ENCODE measurements around the gene SLC25A25.
"Not testable (repeated sequence)": the region's sequence is repeated elsewhere in the genome, so short reads cannot be mapped to it uniquely, and the experiment has no call there.

Gene SLC25A25

GRCh38 chr9:128065907-128066712 lies 1.9 kb upstream of the SLC25A25 start:
- TF ChIP-seq, protein P1, sequence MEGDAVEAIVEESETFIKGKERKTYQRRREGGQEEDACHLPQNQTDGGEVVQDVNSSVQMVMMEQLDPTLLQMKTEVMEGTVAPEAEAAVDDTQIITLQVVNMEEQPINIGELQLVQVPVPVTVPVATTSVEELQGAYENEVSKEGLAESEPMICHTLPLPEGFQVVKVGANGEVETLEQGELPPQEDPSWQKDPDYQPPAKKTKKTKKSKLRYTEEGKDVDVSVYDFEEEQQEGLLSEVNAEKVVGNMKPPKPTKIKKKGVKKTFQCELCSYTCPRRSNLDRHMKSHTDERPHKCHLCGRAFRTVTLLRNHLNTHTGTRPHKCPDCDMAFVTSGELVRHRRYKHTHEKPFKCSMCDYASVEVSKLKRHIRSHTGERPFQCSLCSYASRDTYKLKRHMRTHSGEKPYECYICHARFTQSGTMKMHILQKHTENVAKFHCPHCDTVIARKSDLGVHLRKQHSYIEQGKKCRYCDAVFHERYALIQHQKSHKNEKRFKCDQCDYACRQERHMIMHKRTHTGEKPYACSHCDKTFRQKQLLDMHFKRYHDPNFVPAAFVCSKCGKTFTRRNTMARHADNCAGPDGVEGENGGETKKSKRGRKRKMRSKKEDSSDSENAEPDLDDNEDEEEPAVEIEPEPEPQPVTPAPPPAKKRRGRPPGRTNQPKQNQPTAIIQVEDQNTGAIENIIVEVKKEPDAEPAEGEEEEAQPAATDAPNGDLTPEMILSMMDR (IDR thresholded peaks at IDR 0.05; ENCODE audit: control insufficient read depth, insufficient read depth, low read depth, low read length, missing control alignments) = no peak
- peak overlapping the region; percentile 57 for H3K4me3 ChIP-seq (ENCODE audit: control insufficient read depth, low read depth, low read length)
- no peak for DNase-seq (ENCODE audit: low read depth)

- TF ChIP-seq, protein P1 (IDR thresholded peaks at IDR 0.05; ENCODE audit: control insufficient read depth, insufficient read depth, low read depth, low read length, missing control alignments) = no peak
- H3K4me3 ChIP-seq (ENCODE audit: control insufficient read depth, low read depth, low read length) = peak within 1 kb of the TSS; percentile 74
- peak; percentile 99 for DNase-seq (ENCODE audit: low read depth)
Measured at GRCh38 chr9:128066713-128067644, 1.1 kb upstream of the SLC25A25 start, which contains the start of gene NAIF1. TSS of gene NAIF1 (minus strand) at chr9:128067320. CDS start at chr9:128067101, 219 bp downstream.

- TF ChIP-seq, protein P1 (IDR thresholded peaks at IDR 0.05; ENCODE audit: control insufficient read depth, insufficient read depth, low read depth, low read length, missing control alignments) = no peak
- no peak for DNase-seq (ENCODE audit: low read depth)
- peak overlapping the region; percentile 74 for H3K4me3 ChIP-seq (ENCODE audit: control insufficient read depth, low read depth, low read length)
Measured at GRCh38 chr9:128068386-128069205, 564 bp downstream of the SLC25A25 start.

- H3K4me3 ChIP-seq (ENCODE audit: control insufficient read depth, low read depth, low read length) = no peak overlapping the region
Measured at GRCh38 chr9:128070874-128071273, 2.8 kb downstream of the SLC25A25 start.

DNA sequence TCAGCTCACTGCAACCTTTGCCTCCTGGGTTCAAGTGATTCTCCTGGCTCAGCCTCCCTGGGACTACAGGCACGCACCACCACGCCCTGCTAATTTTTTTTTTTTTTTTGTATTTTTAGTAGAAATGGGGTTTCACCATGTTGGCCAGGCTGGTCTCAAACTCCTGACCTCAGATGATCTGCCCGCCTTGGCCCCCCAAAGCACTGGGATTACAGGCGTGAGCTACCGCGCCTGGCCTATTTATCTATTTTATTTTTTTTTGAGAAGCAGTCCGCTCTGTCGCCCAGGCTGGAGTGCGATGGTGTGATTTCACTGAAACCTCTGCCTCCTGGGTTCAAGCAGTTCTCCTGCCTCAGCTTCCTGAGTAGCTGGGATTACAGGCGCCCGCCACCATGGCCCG lies 3.4 kb downstream of the SLC25A25 start:
- DNase-seq (ENCODE audit: low read depth); H3K4me3 ChIP-seq (ENCODE audit: control insufficient read depth, low read depth, low read length): not testable (repeated sequence)

More at GRCh38 chr9:128070874-128071273, 2.8 kb downstream of the SLC25A25 start:
- no peak for DNase-seq (ENCODE audit: low read depth)
- TF ChIP-seq, protein P1 (IDR thresholded peaks at IDR 0.05; ENCODE audit: control insufficient read depth, insufficient read depth, low read depth, low read length, missing control alignments) = no peak

- TF ChIP-seq, protein P1 (IDR thresholded peaks at IDR 0.05; ENCODE audit: control insufficient read depth, insufficient read depth, low read depth, low read length, missing control alignments) = no peak
- H3K4me3 ChIP-seq (ENCODE audit: control insufficient read depth, low read depth, low read length) = no peak overlapping the region
- peak; percentile 40 for DNase-seq (ENCODE audit: low read depth)
Measured at GRCh38 chr9:128072144-128073021, 4.4 kb downstream of the SLC25A25 start.

All from AG09309 (cell line).